BLaER1 (cell line): ENCODE measurements around the gene SLC35F3.

Source experiments
- H3K27ac ChIP-seq: shearing (Covaris generic); formaldehyde crosslinking; 2 replicates; pipeline ENCODE4 v1.8.1; 2022
- H3K27me3 ChIP-seq: shearing (Covaris generic); formaldehyde crosslinking; 2 replicates; pipeline ENCODE4 v1.8.1; 2022
- H3K36me3 ChIP-seq: shearing (Covaris generic); formaldehyde crosslinking; 2 replicates; pipeline ENCODE4 v1.8.1; 2022
- H3K4me1 ChIP-seq: shearing (Covaris generic); formaldehyde crosslinking; 2 replicates; pipeline ENCODE4 v1.8.1; 2022
- H3K4me2 ChIP-seq: shearing (Covaris generic); formaldehyde crosslinking; 2 replicates; pipeline ENCODE4 v1.8.1; 2022
- H3K4me3 ChIP-seq: shearing (Covaris generic); formaldehyde crosslinking; 2 replicates; pipeline ENCODE4 v1.8.1; 2022
- H3K9ac ChIP-seq: shearing (Covaris generic); formaldehyde crosslinking; 2 replicates; pipeline ENCODE4 v1.8.1; 2022
- H3K9me3 ChIP-seq: shearing (Covaris generic); formaldehyde crosslinking; 2 replicates; pipeline ENCODE4 v1.8.1; 2022
- H4K20me1 ChIP-seq: shearing (Covaris generic); formaldehyde crosslinking; 2 replicates; pipeline ENCODE4 v1.8.1; 2022
- Cebpa-rat ChIP-seq: shearing (Covaris generic); IDR thresholded peaks from 2 replicates; pipeline ENCODE4 v1.8.1; 2022

The SLC35F3 gene

GRCh38 chr1:234281826-234282489 lies 377.5 kb downstream of the SLC35F3 start:
- no peak for TF ChIP-seq Cebpa-rat
- Histone ChIP-seq H4K20me1 (no peaks in the 10 kb centered on the region), H3K9me3 (no peaks in the 10 kb centered on the region), H3K4me2 (no peak overlapping the region), H3K9ac (no peak overlapping the region), H3K27me3 (no peaks in the 10 kb centered on the region), H3K36me3 (no peaks in the 10 kb centered on the region), H3K4me3 (no peak overlapping the region), H3K4me1 (no peaks in the 10 kb centered on the region), H3K27ac (no peak overlapping the region)

DNA sequence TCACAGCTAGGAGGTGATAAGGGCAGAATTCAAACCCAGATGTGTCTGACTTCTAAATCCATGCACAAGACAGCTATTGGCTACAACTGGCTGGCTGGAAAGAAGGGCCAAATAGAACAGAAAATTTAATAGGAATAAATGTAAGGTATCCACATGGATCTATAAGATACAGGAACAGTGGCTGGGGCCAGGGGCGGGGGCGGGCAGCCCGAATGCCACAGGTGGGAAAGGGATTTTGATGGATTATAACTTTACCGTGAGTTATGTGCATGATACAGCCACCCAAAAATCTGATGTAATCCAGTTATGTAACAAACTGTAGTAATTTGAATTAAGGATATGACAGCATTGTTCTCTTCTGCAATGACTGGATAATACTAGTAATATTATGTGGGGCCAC lies 381.7 kb downstream of the SLC35F3 start:
- H4K20me1 ChIP-seq: no peaks in the 10 kb centered on the region
- H3K4me2 ChIP-seq: no peak overlapping the region
- H3K4me1 ChIP-seq: no peaks in the 10 kb centered on the region
- no peak overlapping the region for H3K27ac ChIP-seq
- no peaks in the 10 kb centered on the region for H3K36me3 ChIP-seq
- H3K4me3 ChIP-seq: no peak overlapping the region
- no peak for TF ChIP-seq Cebpa-rat
- peaks cover 25% of the 10 kb centered on the region for H3K9me3 ChIP-seq
- H3K27me3 ChIP-seq: no peaks in the 10 kb centered on the region
- H3K9ac ChIP-seq: no peak overlapping the region

GRCh38 chr1:234288946-234289345 lies 384.5 kb downstream of the SLC35F3 start:
- H3K9me3 ChIP-seq: peaks cover 28% of the 10 kb centered on the region
- TF ChIP-seq Cebpa-rat: no peak
- H4K20me1 ChIP-seq: no peaks in the 10 kb centered on the region
- H3K9ac ChIP-seq: no peak overlapping the region
- H3K36me3 ChIP-seq: no peaks in the 10 kb centered on the region
- H3K4me2 ChIP-seq: no peak overlapping the region
- no peak overlapping the region for H3K4me3 ChIP-seq
- H3K4me1 ChIP-seq: no peaks in the 10 kb centered on the region
- H3K27ac ChIP-seq: no peak overlapping the region
- no peaks in the 10 kb centered on the region for H3K27me3 ChIP-seq

DNA sequence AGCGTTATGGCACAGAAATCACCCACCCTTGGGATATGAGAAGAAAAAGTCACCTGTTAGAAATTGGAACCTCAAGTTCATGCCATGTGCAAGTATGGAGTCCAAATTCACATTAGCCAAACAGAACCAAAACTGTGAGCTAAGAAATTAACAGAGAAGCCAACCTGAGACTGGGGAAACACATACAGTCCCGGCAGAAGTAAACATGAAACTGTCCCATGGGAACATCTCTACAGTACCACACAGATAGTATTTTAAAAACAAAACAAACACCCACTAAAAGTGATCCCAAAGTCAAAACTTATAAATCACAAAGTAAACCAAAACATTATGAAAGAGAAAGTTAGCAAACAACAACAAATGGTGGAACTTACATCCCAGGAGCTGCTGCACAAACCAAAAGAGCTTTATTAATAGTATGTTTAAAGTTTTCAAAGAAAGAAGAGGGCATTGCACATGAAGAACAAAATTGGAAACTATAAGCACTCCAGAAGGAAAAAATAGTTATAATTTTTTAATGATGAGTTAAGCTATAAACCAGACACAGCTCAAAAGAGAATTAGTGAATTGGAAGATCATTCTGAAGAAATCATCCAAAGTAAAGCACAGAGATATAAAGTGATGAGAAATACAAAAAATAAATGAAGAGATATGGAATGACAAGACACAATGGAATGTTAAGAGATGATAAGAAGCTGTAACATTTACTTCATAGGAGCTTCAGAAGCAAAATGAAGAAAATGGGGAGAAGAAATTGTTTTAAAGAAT lies 385.2 kb downstream of the SLC35F3 start:
- no peaks in the 10 kb centered on the region for H3K36me3 ChIP-seq
- H3K4me1 ChIP-seq: no peaks in the 10 kb centered on the region
- no peak overlapping the region for H3K9ac ChIP-seq
- H3K9me3 ChIP-seq: peaks cover 28% of the 10 kb centered on the region
- H3K27me3 ChIP-seq: no peaks in the 10 kb centered on the region
- H4K20me1 ChIP-seq: no peaks in the 10 kb centered on the region
- no peak overlapping the region for H3K4me2 ChIP-seq
- no peak overlapping the region for H3K27ac ChIP-seq
- TF ChIP-seq Cebpa-rat: no peak
- no peak overlapping the region for H3K4me3 ChIP-seq

DNA sequence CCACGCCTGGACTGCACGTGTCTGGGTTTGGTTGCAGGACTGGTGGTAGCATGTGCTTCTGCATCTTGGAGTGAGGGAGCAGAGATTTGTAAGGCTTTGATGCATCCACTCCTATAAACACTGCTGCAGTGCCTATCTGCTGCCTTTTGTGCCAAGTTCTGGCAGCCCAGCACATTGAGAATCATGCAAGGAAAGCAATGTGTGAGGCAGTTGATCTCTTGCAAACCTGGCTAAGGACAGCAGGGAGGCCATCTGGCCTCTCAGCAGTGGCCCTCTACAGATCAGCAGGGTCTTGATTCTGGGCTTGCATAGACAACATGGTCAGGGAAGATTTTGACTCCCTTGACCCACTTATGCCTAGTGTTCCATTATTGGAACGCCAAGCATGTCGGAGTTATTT lies 387.5 kb downstream of the SLC35F3 start:
- Histone ChIP-seq H3K9me3 (peaks cover 28% of the 10 kb centered on the region), H3K27me3 (no peaks in the 10 kb centered on the region), H3K36me3 (no peaks in the 10 kb centered on the region), H3K27ac (no peak overlapping the region), H4K20me1 (no peaks in the 10 kb centered on the region), H3K9ac (no peak overlapping the region), H3K4me1 (no peaks in the 10 kb centered on the region), H3K4me3 (no peak overlapping the region), H3K4me2 (no peak overlapping the region)
- no peak for TF ChIP-seq Cebpa-rat

DNA sequence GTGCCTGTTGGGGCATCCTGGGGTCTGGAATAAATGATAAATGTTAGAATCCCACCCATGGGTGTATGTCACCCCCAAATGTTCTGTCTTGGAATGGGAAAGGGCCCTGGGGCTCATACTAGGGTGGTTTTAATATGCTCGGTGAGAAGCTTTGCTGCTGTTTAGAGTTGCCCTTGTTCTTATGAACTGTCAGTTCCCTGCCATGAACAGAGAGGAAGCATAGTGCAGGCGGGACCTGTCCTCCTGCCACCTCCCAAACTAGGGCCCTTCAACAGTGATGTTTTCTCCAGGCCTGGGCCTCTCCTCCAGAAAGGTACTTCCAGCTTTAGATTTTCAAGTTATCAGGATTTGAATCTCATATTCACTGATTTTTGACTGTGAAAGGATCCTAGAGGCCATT lies 388.1 kb downstream of the SLC35F3 start:
- H3K9ac ChIP-seq: no peak overlapping the region
- no peaks in the 10 kb centered on the region for H3K36me3 ChIP-seq
- no peaks in the 10 kb centered on the region for H3K27me3 ChIP-seq
- H4K20me1 ChIP-seq: no peaks in the 10 kb centered on the region
- H3K4me2 ChIP-seq: no peak overlapping the region
- no peaks in the 10 kb centered on the region for H3K4me1 ChIP-seq
- peaks cover 28% of the 10 kb centered on the region for H3K9me3 ChIP-seq
- no peak overlapping the region for H3K27ac ChIP-seq
- H3K4me3 ChIP-seq: no peak overlapping the region
- no peak for TF ChIP-seq Cebpa-rat

- no peaks in the 10 kb centered on the region for H3K4me1 ChIP-seq
- H4K20me1 ChIP-seq: no peaks in the 10 kb centered on the region
- peaks cover 27% of the 10 kb centered on the region for H3K9me3 ChIP-seq
- no peak overlapping the region for H3K27ac ChIP-seq
- H3K36me3 ChIP-seq: no peaks in the 10 kb centered on the region
- no peak overlapping the region for H3K4me2 ChIP-seq
- H3K27me3 ChIP-seq: no peaks in the 10 kb centered on the region
- no peak overlapping the region for H3K9ac ChIP-seq
- no peak for TF ChIP-seq Cebpa-rat
- H3K4me3 ChIP-seq: no peak overlapping the region
Measured at GRCh38 chr1:234294109-234294817, 389.8 kb downstream of the SLC35F3 start.

GRCh38 chr1:234295068-234295467 lies 390.6 kb downstream of the SLC35F3 start:
- H3K9ac ChIP-seq: no peak overlapping the region
- no peaks in the 10 kb centered on the region for H4K20me1 ChIP-seq
- no peak overlapping the region for H3K4me3 ChIP-seq
- TF ChIP-seq Cebpa-rat: no peak
- H3K9me3 ChIP-seq: peaks cover 21% of the 10 kb centered on the region
- H3K4me2 ChIP-seq: no peak overlapping the region
- H3K4me1 ChIP-seq: no peaks in the 10 kb centered on the region
- H3K27me3 ChIP-seq: no peaks in the 10 kb centered on the region
- no peak overlapping the region for H3K27ac ChIP-seq
- no peaks in the 10 kb centered on the region for H3K36me3 ChIP-seq

GRCh38 chr1:234295626-234296025 lies 391.1 kb downstream of the SLC35F3 start:
- H3K27me3 ChIP-seq: no peaks in the 10 kb centered on the region
- H3K27ac ChIP-seq: no peak overlapping the region
- H3K4me3 ChIP-seq: no peak overlapping the region
- H3K4me2 ChIP-seq: no peak overlapping the region
- H3K4me1 ChIP-seq: no peaks in the 10 kb centered on the region
- H4K20me1 ChIP-seq: no peaks in the 10 kb centered on the region
- H3K9me3 ChIP-seq: peaks cover 15% of the 10 kb centered on the region
- H3K9ac ChIP-seq: no peak overlapping the region
- no peak for TF ChIP-seq Cebpa-rat
- no peaks in the 10 kb centered on the region for H3K36me3 ChIP-seq

- no peaks in the 10 kb centered on the region for H3K36me3 ChIP-seq
- H3K9me3 ChIP-seq: peaks cover 7% of the 10 kb centered on the region
- H3K9ac ChIP-seq: no peak overlapping the region
- no peak overlapping the region for H3K4me2 ChIP-seq
- no peaks in the 10 kb centered on the region for H3K27me3 ChIP-seq
- no peaks in the 10 kb centered on the region for H4K20me1 ChIP-seq
- no peaks in the 10 kb centered on the region for H3K4me1 ChIP-seq
- H3K4me3 ChIP-seq: no peak overlapping the region
- no peak for TF ChIP-seq Cebpa-rat
- no peak overlapping the region for H3K27ac ChIP-seq
Measured at GRCh38 chr1:234296496-234296895, 392.0 kb downstream of the SLC35F3 start.
